H9 (cell line): ENCODE data around the gene DPM2. TPM values are rescaled to one million over a fixed set of nuclear protein-coding genes. Genes with fewer than 3 reads are reported as not detected.

Experiments
- DNase-seq: peaks from one replicate; pipeline ENCODE4 v3.0.0-alpha.2; 2017
- H2AFZ ChIP-seq: one replicate; pipeline ENCODE4 v1.6.1; 2013; ENCODE audit warnings: mild to moderate bottlenecking, low read length, control low read depth, moderate library complexity
- H2AK5ac ChIP-seq: 2 replicates; pipeline ENCODE4 v1.6.1; 2013; ENCODE audit warnings: low read length, control low read depth, mixed read lengths; ENCODE audit not compliant: insufficient read length
- H2BK120ac ChIP-seq: one replicate; pipeline ENCODE4 v1.6.1; 2013; ENCODE audit warnings: low read depth, mild to moderate bottlenecking, low read length, control low read depth, inconsistent platforms; ENCODE audit not compliant: poor library complexity, severe bottlenecking
- H2BK12ac ChIP-seq: 2 replicates; pipeline ENCODE4 v1.6.1; 2013; ENCODE audit warnings: low read length, control low read depth, mixed read lengths, low read depth; ENCODE audit not compliant: insufficient read length
- H2BK15ac ChIP-seq: 2 replicates; pipeline ENCODE4 v1.6.1; 2013; ENCODE audit warnings: low read depth, low read length, control low read depth
- H2BK20ac ChIP-seq: one replicate; pipeline ENCODE4 v1.6.1; 2013; ENCODE audit warnings: low read depth, mild to moderate bottlenecking, low read length, control low read depth, inconsistent platforms; ENCODE audit not compliant: poor library complexity, severe bottlenecking
- H2BK5ac ChIP-seq: 2 replicates; pipeline ENCODE4 v1.6.1; 2013; ENCODE audit warnings: low read length, control low read depth, mixed read lengths; ENCODE audit not compliant: insufficient read length
- H3K14ac ChIP-seq: 2 replicates; pipeline ENCODE4 v1.6.1; 2013; ENCODE audit warnings: low read length, control low read depth; ENCODE audit not compliant: insufficient read depth
- H3K18ac ChIP-seq: 2 replicates; pipeline ENCODE4 v1.6.1; 2013; ENCODE audit warnings: low read depth, mild to moderate bottlenecking, mixed read lengths, low read length, control low read depth; ENCODE audit not compliant: insufficient read length
- H3K23ac ChIP-seq: 2 replicates; pipeline ENCODE4 v1.6.1; 2013; ENCODE audit warnings: low read length, control low read depth, mixed read lengths, low read depth; ENCODE audit not compliant: insufficient read length
- H3K23me2 ChIP-seq: 2 replicates; pipeline ENCODE4 v1.6.1; 2013; ENCODE audit warnings: low read depth, mild to moderate bottlenecking, mixed read lengths, low read length, control low read depth; ENCODE audit not compliant: insufficient read length, poor library complexity, severe bottlenecking
- H3K27ac ChIP-seq: 2 replicates; pipeline ENCODE4 v1.5.1; 2013; ENCODE audit warnings: low read length, control low read depth, mixed read lengths, low read depth; ENCODE audit not compliant: insufficient read length
- H3K27me3 ChIP-seq: 2 replicates; pipeline ENCODE4 v1.6.1; 2013; ENCODE audit warnings: low read length, control low read depth, inconsistent platforms; ENCODE audit not compliant: insufficient read depth
- H3K4ac ChIP-seq: 2 replicates; pipeline ENCODE4 v1.6.1; 2013; ENCODE audit warnings: low read depth, mild to moderate bottlenecking, control low read depth, inconsistent platforms, low read length, moderate library complexity
- H3K4me1 ChIP-seq: 2 replicates; pipeline ENCODE4 v1.6.1; 2013; ENCODE audit warnings: low read length, control low read depth, inconsistent platforms; ENCODE audit not compliant: insufficient read depth
- H3K4me2 ChIP-seq: 2 replicates; pipeline ENCODE4 v1.6.1; 2013; ENCODE audit warnings: low read length, control low read depth, mixed read lengths; ENCODE audit not compliant: insufficient read length, insufficient read depth
- H3K56ac ChIP-seq: 2 replicates; pipeline ENCODE4 v1.6.1; 2013; ENCODE audit warnings: low read depth, mild to moderate bottlenecking, mixed read lengths, low read length, control low read depth; ENCODE audit not compliant: insufficient read length
- H3K79me1 ChIP-seq: 2 replicates; pipeline ENCODE4 v1.6.1; 2013; ENCODE audit warnings: low read depth, mild to moderate bottlenecking, moderate library complexity, low read length, control low read depth, inconsistent platforms; ENCODE audit not compliant: insufficient read depth, poor library complexity, severe bottlenecking
- H3K79me2 ChIP-seq: 2 replicates; pipeline ENCODE4 v1.6.1; 2013; ENCODE audit warnings: low read length, control low read depth, inconsistent platforms; ENCODE audit not compliant: insufficient read depth
- H3K9ac ChIP-seq: 2 replicates; pipeline ENCODE4 v1.6.1; 2013; ENCODE audit warnings: low read length, control low read depth, mixed read lengths; ENCODE audit not compliant: insufficient read length; ENCODE audit errors: extremely low read depth
- H3K9me3 ChIP-seq: one replicate; pipeline ENCODE4 v1.6.1; 2013; ENCODE audit warnings: low read depth, low read length, inconsistent platforms; ENCODE audit not compliant: control insufficient read depth
- H3T11ph ChIP-seq: one replicate; pipeline ENCODE4 v1.6.1; 2013; ENCODE audit warnings: mild to moderate bottlenecking, low read length, control low read depth, inconsistent platforms
- H4K20me1 ChIP-seq: one replicate; pipeline ENCODE4 v1.6.1; 2013; ENCODE audit not compliant: control insufficient read depth, insufficient read length, insufficient read depth
- H4K5ac ChIP-seq: 2 replicates; pipeline ENCODE4 v1.6.1; 2013; ENCODE audit warnings: low read depth, mild to moderate bottlenecking, mixed read lengths, low read length, control low read depth; ENCODE audit not compliant: insufficient read length
- H4K8ac ChIP-seq: replicated peaks from 2 replicates; pipeline ENCODE4 v1.6.1; 2013; ENCODE audit warnings: low read length, control low read depth, mixed read lengths, low read depth; ENCODE audit not compliant: insufficient read length
- H4K91ac ChIP-seq: 2 replicates; pipeline ENCODE4 v1.6.1; 2013; ENCODE audit warnings: low read depth, mild to moderate bottlenecking, moderate library complexity, mixed read lengths, low read length, control low read depth; ENCODE audit not compliant: insufficient read length
- H3K27ac Mint-ChIP-seq, 3 experiments: 2 replicates in 2 of 3; 3 replicates in 1 of 3; pipeline ENCODE4 v1.8.0; 2020 to 2021; ENCODE audit warnings: mixed read lengths in 3 of 3, mild to moderate bottlenecking in 1 of 3, moderate library complexity in 1 of 3
- H3K27me3 Mint-ChIP-seq: 2 replicates; pipeline ENCODE4 v1.8.0; 2021; ENCODE audit warnings: low read depth, mild to moderate bottlenecking, moderate library complexity, mixed read lengths
- H3K36me3 Mint-ChIP-seq, 3 experiments: 2 replicates in 2 of 3; 3 replicates in 1 of 3; pipeline ENCODE4 v1.8.0; 2020 to 2021; ENCODE audit warnings: low read depth in 3 of 3, mixed read lengths in 3 of 3; ENCODE audit not compliant: insufficient read depth in 1 of 3
- H3K4me1 Mint-ChIP-seq, 2 experiments: 2 replicates each; pipeline ENCODE4 v1.8.0; 2020; ENCODE audit warnings: mixed read lengths in 2 of 2
- H3K4me3 Mint-ChIP-seq, 2 experiments: 2 replicates in 1 of 2; 3 replicates in 1 of 2; pipeline ENCODE4 v1.8.0; 2020 to 2021; ENCODE audit warnings: mild to moderate bottlenecking in 2 of 2, mixed read lengths in 2 of 2, moderate library complexity in 1 of 2
- H3K9me3 Mint-ChIP-seq, 2 experiments: 2 replicates in 1 of 2; 3 replicates in 1 of 2; pipeline ENCODE4 v1.8.0; 2020; ENCODE audit warnings: mild to moderate bottlenecking in 2 of 2, mixed read lengths in 2 of 2, moderate library complexity in 1 of 2
- whole genome bisulfite sequencing: extraction: QIAGEN DNeasy Blood & Tissue Kit; methylation state at CpG from one replicate; pipeline ENCODE4 v1.1.7; 2013; ENCODE audit warnings: missing lambda C conversion rate, low lambda C conversion rate, mixed read lengths; ENCODE audit not compliant: insufficient read length; ENCODE audit errors: extremely low coverage; 5-methylcytosine and 5-hydroxymethylcytosine counted together
- total RNA-seq: library from RNA; stranded (reverse); gene quantifications from 2 replicates; pipeline ENCODE4 v1.2.1, GENCODE V29; 2021
- TF ChIP-seq, protein P1 (sequence below): fragments of 200-600 bp; sonication (generic); conservative IDR thresholded peaks from 3 replicates; pipeline ENCODE4 v1.8.0; 2021; ENCODE audit warnings: antibody characterized with exemption, mild to moderate bottlenecking

The DPM2 gene
- total RNA-seq, 1 experiment from 2014 or later: 46.1 TPM

DNA sequence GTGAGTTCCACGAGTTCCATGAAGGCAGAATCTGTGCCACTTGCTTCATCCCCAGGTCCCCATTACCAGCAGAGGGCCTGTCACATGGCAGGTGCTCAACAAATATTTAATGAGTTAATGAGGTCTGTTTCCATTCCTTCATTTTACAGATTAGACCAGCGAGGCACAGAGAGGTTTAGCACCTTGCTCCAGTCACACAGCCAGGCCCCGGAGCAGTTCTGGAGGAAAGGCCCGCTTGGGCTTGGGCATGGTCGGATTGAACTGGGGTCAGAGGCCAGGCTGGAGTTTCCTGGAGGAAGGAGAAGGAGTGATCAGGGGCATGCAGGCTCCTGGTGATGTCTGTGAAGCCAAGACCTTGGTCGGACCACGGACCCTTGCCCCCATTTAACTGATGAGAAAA lies 16.9 kb downstream of the DPM2 start:
- Histone ChIP-seq H2BK5ac (no peak overlapping the region), H3K18ac (no peak overlapping the region), H4K91ac (no peak overlapping the region), H3K4me1 (peaks cover 2% of the 10 kb centered on the region; the same call in 1 of the 2 replicates), H3K79me2 (no peaks in the 10 kb centered on the region), H2AK5ac (no peak overlapping the region), H3K4ac (no peak overlapping the region), H3K4me2 (no peak overlapping the region), H3K56ac (no peak overlapping the region), H2AFZ (no peak overlapping the region), H3K23ac (no peak overlapping the region), H3K9ac (no peak overlapping the region), H3K23me2 (peaks cover 5% of the 10 kb centered on the region), H4K8ac (no peak overlapping the region), H3K79me1 (no peaks in the 10 kb centered on the region), H3K27ac (no peak overlapping the region), H3K27me3 (peaks cover 2% of the 10 kb centered on the region; the same call in 1 of the 2 replicates), H3K14ac (no peak overlapping the region), H2BK12ac (no peak overlapping the region), H3T11ph (no peak overlapping the region), H2BK15ac (no peak overlapping the region), H4K5ac (no peak overlapping the region), H2BK20ac (no peak overlapping the region), H3K9me3 (no peaks in the 10 kb centered on the region), H2BK120ac (no peak overlapping the region), H4K20me1 (peaks cover 2% of the 10 kb centered on the region)
- Mint-ChIP-seq H3K4me1 (peaks cover 15 to 16% of the 10 kb centered on the region in 2 experiments), H3K27me3 (peaks cover 25% of the 10 kb centered on the region), H3K9me3 (no peaks in the 10 kb centered on the region; a peak in 1 of 5 replicates), H3K36me3 (peaks cover 2 to 6% (median 6%) of the 10 kb centered on the region in 3 experiments; a peak in 6 of 7 replicates), H3K27ac (no peak overlapping the region), H3K4me3 (peak overlapping the region in 1 of 2 experiments; percentile 20; a peak in 1 of 5 replicates)
- DNase-seq: no peak
- TF ChIP-seq, protein P1, sequence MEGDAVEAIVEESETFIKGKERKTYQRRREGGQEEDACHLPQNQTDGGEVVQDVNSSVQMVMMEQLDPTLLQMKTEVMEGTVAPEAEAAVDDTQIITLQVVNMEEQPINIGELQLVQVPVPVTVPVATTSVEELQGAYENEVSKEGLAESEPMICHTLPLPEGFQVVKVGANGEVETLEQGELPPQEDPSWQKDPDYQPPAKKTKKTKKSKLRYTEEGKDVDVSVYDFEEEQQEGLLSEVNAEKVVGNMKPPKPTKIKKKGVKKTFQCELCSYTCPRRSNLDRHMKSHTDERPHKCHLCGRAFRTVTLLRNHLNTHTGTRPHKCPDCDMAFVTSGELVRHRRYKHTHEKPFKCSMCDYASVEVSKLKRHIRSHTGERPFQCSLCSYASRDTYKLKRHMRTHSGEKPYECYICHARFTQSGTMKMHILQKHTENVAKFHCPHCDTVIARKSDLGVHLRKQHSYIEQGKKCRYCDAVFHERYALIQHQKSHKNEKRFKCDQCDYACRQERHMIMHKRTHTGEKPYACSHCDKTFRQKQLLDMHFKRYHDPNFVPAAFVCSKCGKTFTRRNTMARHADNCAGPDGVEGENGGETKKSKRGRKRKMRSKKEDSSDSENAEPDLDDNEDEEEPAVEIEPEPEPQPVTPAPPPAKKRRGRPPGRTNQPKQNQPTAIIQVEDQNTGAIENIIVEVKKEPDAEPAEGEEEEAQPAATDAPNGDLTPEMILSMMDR: no peak
- no CpG with 5 or more reads among the region's 7 CpGs for WGBS
